HG02571 (cell line): ENCODE measurements around the gene GABARAPL1.

Source experiments
- ATAC-seq: cut with Tn5 transposase; IDR thresholded peaks from one replicate; pipeline ENCODE4 v1.9.1; 2021; ENCODE audit warnings: mild to moderate bottlenecking, moderate library complexity; ENCODE audit not compliant: unreplicated experiment

Gene GABARAPL1

DNA sequence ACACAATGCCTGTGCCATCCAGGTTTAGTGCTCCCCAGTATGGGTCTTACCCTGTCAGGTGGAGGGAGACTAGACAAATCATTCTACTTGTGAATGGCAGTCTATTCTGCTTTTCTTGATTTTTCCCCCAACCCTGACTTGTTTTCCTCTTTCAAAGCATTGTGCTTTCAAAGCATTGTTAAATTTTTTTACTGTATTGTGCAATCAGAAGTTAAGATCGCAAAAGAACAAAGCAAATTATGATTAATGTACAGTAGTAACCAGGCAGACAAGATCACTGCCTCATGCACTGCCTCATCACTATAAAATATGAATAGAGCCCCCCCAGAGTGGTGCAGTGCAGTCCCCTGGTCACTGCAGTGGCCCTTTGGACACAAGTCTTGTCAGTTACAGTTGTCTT lies 14.1 kb downstream of the GABARAPL1 start:
- ATAC-seq, result no peak

DNA sequence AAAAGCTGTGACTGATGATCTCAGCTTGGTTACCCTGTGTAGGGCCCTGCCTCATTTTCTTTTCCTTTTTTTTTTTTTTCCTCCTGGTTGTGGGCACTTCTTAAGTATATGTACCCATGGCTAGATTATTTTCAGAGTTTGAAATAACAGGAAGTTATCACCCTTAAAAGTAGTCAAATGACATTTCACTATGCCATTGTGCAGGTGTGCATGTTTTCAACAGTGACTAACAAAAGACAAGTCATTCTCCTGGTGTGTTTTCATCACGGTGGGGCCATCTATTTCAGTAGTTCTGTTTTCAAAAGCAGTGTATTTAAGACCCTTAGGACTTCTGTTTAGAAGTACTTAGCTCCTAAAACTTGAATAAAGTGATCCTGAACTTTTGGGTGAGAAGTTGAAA lies 15.0 kb downstream of the GABARAPL1 start:
- no peak for ATAC-seq

DNA sequence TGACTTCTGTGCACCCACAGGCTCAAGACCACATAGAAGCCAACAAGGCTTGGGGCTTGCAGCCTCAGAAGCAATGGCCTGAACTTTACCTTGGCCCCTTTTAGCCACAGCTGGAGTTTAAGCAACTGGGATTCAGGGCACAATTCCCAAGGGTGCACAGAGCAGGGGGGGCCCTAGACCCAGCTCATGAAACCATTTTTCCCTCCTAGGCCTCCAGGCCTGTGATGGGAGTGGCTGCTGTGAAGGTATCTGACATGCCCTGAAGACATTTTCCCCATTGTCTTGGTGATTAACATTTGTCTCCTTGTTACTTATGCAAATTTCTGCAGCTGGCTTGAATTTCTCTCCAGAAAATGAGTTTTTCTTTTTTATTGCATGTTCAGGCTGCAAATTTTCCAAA lies 21.9 kb downstream of the GABARAPL1 start:
- ATAC-seq, result no peak

DNA sequence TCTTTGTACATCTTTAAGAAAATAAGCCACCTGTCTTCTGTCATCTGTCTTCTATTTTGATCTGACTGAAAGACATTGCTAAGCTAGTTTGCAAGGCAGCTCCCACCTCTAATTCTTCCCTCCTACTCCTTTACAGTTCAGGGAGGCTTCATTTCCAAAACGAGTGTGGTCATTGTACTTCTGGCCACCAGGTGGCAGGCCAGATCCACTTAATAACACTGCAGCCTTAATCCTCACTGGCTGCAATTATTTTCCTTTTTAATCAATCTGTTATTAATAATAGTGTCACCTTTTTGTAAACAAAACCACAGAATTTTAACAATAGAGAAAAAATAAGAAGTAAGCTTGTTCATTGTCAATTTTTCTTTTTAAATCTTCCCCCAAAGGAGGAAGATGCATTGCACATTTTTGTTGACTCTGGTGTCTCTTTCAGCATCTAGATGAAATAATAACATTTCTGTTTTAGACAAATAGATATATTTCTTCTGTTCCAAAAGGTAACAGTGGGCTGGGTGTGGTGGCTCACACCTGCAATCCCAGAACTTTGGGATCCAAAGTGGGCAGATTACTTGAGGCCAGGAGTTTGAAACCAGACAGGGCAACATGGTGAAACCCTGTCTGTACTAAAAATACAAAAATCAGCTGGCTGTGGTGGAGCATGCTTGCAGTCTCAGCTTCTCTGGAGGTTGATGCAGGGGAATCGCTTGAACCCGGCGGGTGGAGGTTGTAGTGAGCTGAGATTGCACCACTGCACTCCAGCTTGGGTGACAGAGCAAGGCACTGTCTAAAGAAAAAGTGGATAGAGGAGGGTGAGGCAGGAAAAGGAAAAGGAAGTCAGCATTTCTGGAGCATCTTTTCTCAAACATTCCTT lies 23.3 kb downstream of the GABARAPL1 start:
- ATAC-seq, result no peak

DNA sequence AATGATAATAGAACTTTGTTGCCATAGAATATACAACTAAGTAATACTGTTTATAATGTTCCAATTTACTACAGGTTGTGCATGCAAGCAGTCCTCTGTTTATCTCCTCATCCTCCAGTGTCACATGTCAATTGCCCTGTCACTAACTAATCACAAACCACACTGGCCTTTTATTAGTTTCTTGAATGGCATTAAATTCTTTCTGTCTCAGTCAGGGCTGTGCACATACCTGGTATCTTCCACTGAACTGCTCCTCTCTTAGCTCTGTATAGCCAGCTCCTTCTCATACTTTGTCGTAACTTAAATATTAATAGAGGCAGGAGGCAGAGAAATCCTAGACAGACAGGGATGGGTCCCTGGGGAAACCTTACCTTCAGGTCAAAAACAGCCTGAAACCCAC lies 24.0 kb downstream of the GABARAPL1 start:
- ATAC-seq, result no peak

DNA sequence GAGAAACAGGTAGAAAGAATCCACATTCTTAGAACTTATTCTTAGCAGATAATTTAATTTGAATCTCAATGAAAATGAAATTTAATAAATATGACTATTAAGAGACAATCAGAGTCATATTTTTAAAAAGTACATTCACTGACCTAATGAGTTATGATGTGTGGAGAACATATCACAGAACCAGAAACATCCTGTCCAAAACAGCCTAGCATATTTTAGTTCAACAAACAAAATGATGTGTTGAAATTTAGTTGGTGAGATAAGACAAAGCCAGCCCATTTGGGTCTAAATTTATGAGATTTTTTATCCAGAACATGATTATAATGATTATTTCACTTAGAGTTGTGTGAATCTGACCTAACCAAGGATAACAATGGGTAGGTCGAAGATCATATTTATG lies 25.8 kb downstream of the GABARAPL1 start:
- ATAC-seq, result no peak

DNA sequence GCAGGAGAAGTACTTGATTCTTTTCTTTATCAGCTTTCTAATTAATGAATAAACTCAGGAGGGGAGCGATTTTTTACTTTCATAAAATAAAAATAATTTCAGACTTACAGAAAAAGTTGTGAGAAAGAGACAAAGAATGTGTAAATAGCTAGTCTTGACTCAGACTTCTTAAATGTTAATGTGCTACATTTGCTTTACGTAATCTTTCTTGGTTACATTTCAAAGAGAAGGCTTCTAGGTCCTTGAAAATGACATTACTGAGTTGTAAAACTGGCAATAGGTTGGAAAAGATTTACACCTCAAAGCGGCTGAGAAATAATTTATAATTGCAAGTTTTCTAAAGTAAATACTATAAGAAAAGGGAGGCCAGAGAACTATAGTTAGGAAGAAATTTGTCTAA lies 28.6 kb downstream of the GABARAPL1 start:
- no peak for ATAC-seq

DNA sequence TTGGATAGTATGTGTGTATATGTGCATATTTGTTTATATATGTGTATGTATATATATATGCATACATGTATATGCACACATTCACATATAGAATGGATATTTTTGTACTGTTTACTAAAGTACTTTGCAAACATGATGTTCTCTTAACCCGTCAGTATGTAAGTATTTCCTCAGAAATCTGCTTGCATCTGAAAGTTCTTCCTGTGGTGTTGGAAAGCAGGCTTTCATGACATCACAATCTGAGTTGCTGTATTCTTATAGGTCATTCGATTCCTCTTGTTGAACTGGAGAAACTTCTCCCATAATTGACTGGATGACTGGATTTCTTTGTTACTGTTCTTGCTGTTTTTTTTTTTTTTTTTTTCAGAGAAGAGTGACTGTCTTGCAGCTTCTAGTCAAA lies 29.1 kb downstream of the GABARAPL1 start:
- ATAC-seq, result no peak

DNA sequence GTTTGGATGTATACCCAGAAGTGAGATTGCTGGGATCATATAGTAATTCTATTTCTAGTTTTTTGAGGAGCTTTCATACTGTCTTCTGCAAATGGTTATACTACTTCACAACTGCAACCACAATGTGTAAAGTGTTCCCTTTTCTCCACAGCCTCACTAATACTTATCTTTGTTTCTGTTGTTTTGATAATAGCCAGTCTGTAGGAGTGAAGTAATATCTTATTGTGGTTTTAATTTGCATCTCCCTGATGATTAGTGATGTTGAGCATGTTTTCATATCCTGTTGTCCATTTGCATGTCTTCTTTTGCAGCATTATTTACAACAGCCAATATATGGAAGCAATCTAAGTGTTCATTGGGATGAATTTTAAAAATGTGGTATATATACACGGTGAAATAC lies 29.9 kb downstream of the GABARAPL1 start:
- ATAC-seq, result no peak

DNA sequence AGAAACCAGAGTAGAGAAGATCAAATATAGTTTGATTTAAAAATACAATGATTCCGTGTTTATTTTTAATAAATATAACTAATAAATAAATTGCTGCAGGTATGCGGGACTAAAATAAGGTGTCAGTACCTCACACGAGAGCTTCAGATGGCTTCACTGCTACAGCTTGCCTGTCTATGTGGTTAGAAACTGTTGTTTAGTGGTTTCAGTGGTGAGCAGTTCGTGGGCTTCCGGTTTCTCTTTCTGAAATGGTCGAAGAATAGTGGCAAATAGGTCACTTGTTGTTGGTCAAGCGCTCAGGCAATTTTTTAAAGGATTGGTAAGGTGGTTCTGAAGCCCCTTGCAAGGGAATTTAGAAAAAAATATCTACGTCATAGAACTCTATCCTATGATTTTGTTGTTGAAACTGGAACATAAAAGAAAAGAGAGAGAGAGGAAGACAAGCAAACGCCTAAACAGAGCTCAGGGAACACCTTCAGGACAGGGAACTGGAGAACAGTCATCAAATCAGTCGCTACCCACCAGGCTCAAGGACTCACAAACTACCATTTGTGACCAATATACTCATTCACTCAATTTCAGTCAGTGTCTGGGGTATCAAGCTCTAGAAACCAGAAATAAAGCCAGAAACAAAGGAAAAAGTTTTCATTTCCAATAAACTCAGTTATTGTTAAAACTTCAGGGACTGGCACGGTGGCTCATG lies 31.3 kb downstream of the GABARAPL1 start:
- ATAC-seq, result peak; percentile 86

DNA sequence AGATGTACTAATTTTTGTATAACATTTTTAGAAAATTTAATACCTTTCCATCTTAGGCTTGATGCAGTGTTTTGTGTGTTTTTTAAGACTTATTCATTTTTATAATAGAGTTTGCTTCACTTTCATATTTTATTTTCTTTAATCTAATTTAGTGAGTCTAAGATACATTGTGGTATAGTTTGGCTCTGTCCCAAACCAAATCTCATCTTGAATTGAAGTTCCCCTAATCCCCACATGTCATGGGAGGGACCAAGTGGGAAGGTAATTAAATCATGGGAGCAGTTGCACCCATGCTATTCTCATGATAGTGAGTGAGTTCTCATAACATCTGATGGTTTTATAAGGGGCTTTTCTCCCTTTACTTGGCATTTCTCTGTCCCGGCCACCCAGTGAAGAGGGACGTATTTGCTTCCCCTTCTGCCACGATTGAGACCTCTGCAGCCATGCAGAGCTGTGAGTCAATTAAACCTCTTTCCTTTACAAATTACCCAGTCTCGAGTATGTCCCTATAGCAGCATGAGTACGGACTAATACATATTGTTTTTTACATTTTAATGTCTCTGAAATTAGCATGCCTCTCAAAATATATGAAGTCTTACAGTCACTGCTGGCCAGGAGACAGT lies 34.9 kb downstream of the GABARAPL1 start:
- no peak for ATAC-seq

DNA sequence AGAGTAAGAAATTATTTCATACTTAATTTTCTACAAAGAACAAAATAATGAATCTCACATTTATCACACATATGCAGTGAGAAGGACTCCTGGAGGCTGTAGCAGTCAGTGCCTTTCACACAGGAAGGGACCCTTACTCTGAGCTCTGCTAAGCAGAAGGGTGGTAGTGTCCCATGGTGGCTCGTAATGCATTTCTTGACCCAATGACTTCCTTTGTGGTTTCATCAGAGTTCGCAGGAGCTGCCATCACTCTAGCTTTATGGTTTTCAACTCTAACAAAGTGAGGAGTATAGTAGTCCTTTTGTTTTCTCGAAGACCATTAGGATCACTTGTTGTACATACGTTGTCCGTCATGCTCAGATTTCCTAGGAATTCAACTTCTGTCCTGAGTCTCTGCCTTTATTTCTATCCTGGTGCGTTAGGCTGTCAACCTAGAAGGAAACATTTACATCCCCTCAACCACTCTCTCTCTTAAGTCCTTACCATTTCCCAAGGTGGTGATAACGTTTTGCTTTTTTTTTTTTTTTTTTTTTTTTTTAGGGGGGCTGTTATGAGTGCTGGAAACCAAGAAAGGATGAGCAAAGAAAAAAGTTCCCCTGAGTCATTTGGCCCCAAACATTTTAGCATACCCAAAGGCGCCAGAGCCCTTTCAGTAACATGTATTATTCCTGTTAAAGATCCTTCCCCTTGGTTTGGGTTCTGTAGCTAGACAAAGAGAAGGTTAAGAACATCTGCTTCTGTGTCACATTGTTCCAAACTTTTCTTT lies 37.2 kb downstream of the GABARAPL1 start:
- ATAC-seq, result no peak

DNA sequence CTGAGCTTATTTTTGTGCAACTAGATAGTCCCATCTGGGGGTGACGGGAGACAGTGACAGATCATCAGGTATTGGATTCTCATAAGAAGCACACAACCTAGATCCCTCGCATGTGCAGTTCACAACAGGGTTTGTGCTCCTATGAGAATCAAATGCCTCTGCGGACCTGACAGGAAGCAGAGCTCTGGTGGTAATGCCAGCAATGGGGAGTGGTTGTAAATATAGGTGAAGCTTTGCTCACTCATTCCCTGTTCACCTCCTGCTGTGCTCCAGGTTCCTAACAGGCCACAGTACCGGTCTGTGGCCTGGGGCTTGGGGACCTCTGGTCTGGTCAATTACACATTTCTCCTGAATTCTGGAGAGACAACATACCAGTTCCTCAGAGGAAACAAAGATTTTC lies 39.0 kb downstream of the GABARAPL1 start:
- ATAC-seq, result no peak

DNA sequence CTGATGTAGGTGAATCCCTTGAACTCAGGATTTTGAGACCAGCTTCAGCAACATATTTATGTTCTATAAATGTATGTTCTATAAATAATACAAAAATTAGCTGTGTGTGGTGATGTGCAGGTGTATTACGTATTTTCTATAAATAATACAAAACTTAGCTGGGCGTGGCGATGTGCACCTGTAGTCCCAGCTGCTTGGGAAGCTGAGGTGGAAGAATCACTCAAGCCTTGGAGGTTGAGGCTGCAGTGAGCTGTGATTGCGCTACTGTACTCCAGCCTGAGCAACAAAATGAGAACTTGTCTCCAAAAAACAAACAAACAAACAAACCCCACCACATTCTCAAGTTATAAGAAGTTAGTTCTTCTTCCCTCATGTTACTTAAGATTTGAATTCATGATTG lies 39.5 kb downstream of the GABARAPL1 start:
- no peak for ATAC-seq

DNA sequence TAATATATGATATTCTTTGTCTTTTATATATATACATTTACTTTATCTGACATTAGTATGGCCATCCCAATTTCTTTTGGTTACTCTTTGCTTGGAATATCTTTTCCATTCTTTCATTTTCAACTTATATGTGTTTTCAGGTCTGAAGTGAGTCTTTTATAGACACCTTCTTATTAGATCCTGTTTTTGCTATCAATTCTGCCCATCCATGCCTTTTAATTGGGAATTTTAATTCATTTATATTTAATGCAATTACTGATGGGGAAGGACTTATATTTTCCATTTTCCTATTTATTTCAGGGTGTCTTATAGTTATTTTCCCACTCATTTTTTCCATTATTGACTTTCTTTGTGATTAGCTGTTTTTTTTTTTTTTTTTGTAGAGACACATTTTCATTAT lies 43.4 kb downstream of the GABARAPL1 start:
- ATAC-seq, result no peak

DNA sequence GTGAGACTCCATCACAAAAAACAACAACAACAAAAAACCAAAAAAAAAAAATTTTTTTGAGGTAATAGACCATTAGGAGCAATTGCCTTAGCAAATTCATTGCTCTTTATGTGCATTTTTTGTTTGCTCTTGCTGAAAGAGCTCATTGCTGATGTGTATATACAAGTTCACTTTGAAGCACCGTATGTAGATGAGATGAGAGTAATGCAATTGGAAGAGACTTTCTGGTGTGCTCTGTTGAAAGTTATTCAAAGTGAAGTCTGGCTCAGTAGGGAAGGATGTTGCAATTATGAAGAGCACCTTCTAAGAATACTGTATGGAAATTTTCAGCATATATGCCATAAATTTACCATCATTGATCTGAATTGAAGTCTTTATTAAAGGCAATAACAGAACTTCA lies 48.2 kb downstream of the GABARAPL1 start:
- no peak for ATAC-seq

DNA sequence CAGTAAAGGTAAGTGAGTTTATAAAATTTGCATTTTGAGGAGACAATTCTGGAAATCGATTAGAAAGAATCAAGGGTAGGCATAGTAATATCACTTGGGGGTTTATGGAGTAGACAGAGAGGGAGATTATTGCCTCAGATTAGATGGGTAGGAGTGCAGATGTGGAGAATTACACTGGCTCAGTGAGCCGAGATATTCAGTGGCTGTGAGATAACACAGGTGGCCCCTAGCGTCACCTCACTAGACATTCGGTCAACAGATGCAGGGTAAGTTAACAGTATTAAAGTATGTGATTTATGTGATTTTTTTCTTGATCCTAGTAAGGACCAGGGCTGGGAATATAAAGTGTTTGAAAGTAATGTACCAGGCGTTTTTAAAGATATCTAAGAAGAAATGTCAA lies 55.4 kb downstream of the GABARAPL1 start:
- ATAC-seq, result no peak

DNA sequence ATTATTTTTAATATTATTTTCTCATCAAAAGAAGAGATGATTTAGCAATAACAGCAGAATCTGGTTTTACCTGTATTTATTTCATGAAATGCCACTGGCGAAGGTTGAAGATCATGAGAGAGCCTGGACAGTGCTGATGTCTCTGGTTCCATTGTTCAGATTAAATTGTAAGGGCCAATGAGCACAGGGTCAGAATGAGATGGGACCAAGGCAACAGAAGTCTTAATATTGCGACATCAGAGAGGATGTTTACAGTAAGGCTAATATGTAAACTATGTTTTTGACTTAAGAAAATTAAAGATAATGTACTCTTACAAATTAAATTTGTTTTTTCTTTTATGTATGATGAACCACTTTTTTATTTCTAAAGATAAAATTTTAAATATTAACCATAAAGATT lies 59.8 kb downstream of the GABARAPL1 start:
- ATAC-seq, result no peak
